Measurements from ENCODE around the gene MRPL40. TPM values are rescaled to one million over a fixed set of nuclear protein-coding genes. Genes with fewer than 3 reads are reported as not detected.

The MRPL40 gene
- total RNA-seq, 1 experiment from 2014 or later = 40.1 TPM

- Histone ChIP-seq H3K9me2 (ENCODE audit: insufficient read depth) (no peaks in the 10 kb centered on the region), H3K4me2 (ENCODE audit: low read length) (peak overlapping the region; percentile 88), H3K9ac (ENCODE audit: low read length) (peak overlapping the region; percentile 89), H3K4me1 (ENCODE audit: control insufficient read depth in 1 of 2, insufficient read depth in 2 of 2, low read length in 2 of 2) (peaks cover 16 to 17% of the 10 kb centered on the region in 2 experiments), H3K27me3 (ENCODE audit: insufficient read depth, low read length) (no peaks in the 10 kb centered on the region), H3K79me2 (ENCODE audit: insufficient read depth, low read length) (peaks cover 83% of the 10 kb centered on the region), H3K27ac (ENCODE audit: low read depth, low read length) (peak overlapping the region; percentile 98), H2AFZ (ENCODE audit: low read depth, low read length, poor library complexity, severe bottlenecking) (no peak overlapping the region), H3K9me3 (ENCODE audit: control insufficient read depth in 1 of 2, insufficient read depth in 1 of 2, low read depth in 1 of 2, low read length in 2 of 2) (no peaks in the 10 kb centered on the region), H3K4me3 (replicated peaks in 1 of 2; ENCODE audit: low read depth in 1 of 2, low read length in 2 of 2) (peak overlapping the region; percentile 92 to 94), H3K36me3 (ENCODE audit: control insufficient read depth in 1 of 2, insufficient read depth in 2 of 2, low read length in 2 of 2) (peaks cover 6 to 7% of the 10 kb centered on the region in 2 experiments; a peak in 3 of 4 replicates), H4K20me1 (ENCODE audit: insufficient read depth) (no peaks in the 10 kb centered on the region)
- intact Hi-C loops (cut with micrococcal nuclease) = loop anchor here (2.0 kb wide), 1 partner anchor 251 kb away; the partner anchor contains the start of gene SLC25A1
- RAD21 ChIA-PET (ENCODE audit: low non-redundant PET in 1 of 2, low total read pairs in 2 of 2, uncharacterized antibody in 2 of 2, unreplicated experiment in 2 of 2) = no interaction called here
- POLR2A ChIA-PET = no interaction called here
- ATAC-seq = no peak
- no peak for DNase-seq (ENCODE audit: low read depth, low spot score)
- no TSS peak for BruUV-seq (replicated peaks)
- TF ChIP-seq JUND (IDR thresholded peaks at IDR 0.05) = no peak
- TF ChIP-seq SIN3A (IDR thresholded peaks at IDR 0.05; ENCODE audit: low read depth) = no peak
- TF ChIP-seq, protein P1, sequence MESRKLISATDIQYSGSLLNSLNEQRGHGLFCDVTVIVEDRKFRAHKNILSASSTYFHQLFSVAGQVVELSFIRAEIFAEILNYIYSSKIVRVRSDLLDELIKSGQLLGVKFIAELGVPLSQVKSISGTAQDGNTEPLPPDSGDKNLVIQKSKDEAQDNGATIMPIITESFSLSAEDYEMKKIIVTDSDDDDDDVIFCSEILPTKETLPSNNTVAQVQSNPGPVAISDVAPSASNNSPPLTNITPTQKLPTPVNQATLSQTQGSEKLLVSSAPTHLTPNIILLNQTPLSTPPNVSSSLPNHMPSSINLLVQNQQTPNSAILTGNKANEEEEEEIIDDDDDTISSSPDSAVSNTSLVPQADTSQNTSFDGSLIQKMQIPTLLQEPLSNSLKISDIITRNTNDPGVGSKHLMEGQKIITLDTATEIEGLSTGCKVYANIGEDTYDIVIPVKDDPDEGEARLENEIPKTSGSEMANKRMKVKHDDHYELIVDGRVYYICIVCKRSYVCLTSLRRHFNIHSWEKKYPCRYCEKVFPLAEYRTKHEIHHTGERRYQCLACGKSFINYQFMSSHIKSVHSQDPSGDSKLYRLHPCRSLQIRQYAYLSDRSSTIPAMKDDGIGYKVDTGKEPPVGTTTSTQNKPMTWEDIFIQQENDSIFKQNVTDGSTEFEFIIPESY (IDR thresholded peaks at IDR 0.05; ENCODE audit: extremely low read depth, insufficient replicate concordance, low read length) = no peak
- no peak for TF ChIP-seq EGR1 (IDR thresholded peaks at IDR 0.05; ENCODE audit: low read depth)
- TF ChIP-seq, protein P2, sequence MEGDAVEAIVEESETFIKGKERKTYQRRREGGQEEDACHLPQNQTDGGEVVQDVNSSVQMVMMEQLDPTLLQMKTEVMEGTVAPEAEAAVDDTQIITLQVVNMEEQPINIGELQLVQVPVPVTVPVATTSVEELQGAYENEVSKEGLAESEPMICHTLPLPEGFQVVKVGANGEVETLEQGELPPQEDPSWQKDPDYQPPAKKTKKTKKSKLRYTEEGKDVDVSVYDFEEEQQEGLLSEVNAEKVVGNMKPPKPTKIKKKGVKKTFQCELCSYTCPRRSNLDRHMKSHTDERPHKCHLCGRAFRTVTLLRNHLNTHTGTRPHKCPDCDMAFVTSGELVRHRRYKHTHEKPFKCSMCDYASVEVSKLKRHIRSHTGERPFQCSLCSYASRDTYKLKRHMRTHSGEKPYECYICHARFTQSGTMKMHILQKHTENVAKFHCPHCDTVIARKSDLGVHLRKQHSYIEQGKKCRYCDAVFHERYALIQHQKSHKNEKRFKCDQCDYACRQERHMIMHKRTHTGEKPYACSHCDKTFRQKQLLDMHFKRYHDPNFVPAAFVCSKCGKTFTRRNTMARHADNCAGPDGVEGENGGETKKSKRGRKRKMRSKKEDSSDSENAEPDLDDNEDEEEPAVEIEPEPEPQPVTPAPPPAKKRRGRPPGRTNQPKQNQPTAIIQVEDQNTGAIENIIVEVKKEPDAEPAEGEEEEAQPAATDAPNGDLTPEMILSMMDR (IDR thresholded peaks at IDR 0.05 in 2 of 3, conservative IDR thresholded peaks at IDR 0.05 in 1 of 3; ENCODE audit: borderline replicate concordance in 1 of 3, insufficient read depth in 1 of 3, low read depth in 2 of 3, low read length in 2 of 3) = no peak
- TF ChIP-seq EZH2 (IDR thresholded peaks at IDR 0.05) = no peak
- no peak for TF ChIP-seq POLR2AphosphoS5 (IDR thresholded peaks at IDR 0.05; ENCODE audit: low read depth, low read length)
- TF ChIP-seq, protein P3, sequence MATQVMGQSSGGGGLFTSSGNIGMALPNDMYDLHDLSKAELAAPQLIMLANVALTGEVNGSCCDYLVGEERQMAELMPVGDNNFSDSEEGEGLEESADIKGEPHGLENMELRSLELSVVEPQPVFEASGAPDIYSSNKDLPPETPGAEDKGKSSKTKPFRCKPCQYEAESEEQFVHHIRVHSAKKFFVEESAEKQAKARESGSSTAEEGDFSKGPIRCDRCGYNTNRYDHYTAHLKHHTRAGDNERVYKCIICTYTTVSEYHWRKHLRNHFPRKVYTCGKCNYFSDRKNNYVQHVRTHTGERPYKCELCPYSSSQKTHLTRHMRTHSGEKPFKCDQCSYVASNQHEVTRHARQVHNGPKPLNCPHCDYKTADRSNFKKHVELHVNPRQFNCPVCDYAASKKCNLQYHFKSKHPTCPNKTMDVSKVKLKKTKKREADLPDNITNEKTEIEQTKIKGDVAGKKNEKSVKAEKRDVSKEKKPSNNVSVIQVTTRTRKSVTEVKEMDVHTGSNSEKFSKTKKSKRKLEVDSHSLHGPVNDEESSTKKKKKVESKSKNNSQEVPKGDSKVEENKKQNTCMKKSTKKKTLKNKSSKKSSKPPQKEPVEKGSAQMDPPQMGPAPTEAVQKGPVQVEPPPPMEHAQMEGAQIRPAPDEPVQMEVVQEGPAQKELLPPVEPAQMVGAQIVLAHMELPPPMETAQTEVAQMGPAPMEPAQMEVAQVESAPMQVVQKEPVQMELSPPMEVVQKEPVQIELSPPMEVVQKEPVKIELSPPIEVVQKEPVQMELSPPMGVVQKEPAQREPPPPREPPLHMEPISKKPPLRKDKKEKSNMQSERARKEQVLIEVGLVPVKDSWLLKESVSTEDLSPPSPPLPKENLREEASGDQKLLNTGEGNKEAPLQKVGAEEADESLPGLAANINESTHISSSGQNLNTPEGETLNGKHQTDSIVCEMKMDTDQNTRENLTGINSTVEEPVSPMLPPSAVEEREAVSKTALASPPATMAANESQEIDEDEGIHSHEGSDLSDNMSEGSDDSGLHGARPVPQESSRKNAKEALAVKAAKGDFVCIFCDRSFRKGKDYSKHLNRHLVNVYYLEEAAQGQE (IDR thresholded peaks at IDR 0.05; ENCODE audit: low read depth) = no peak
- TF ChIP-seq YY1 (IDR thresholded peaks at IDR 0.05; ENCODE audit: extremely low read depth, insufficient replicate concordance, low read depth, low read length) = no peak
- TF ChIP-seq ELF1 (IDR thresholded peaks at IDR 0.05; ENCODE audit: borderline replicate concordance, low read depth) = no peak
- CTCF ChIA-PET = no interaction called here
Observed at GRCh38 chr22:19429950-19430889, 2.1 kb upstream of the MRPL40 start.
